SK-N-MC (cell line): ENCODE results near the gene ETF1.

Experiments
- EZH2 ChIP-seq: fragments of 200-600 bp; sonication (generic); IDR thresholded peaks from one replicate; pipeline ENCODE4 v1.6.1; 2017; ENCODE audit warnings: antibody characterized with exemption
- FOXP2 ChIP-seq: optimal IDR thresholded peaks from 2 replicates; pipeline ENCODE3; 2011; ENCODE audit warnings: mild to moderate bottlenecking, moderate library complexity; ENCODE audit not compliant: insufficient read depth; ENCODE audit errors: extremely low read length, control extremely low read depth
- POLR2AphosphoS5 ChIP-seq: IDR thresholded peaks from 2 replicates; pipeline ENCODE4 v1.6.1; 2012; ENCODE audit warnings: mild to moderate bottlenecking, low read depth, low read length, borderline replicate concordance

GRCh38 chr5:138570871-138571270, 27.8 kb upstream of the ETF1 start:
- no peak for TF ChIP-seq EZH2
- no peak; the same call in 1 of the 2 replicates for TF ChIP-seq POLR2AphosphoS5
- TF ChIP-seq FOXP2: no peak
